ENCODE data around the gene TMED4. TPM values are rescaled to one million over a fixed set of nuclear protein-coding genes. Genes with fewer than 3 reads are reported as not detected.
A peak's percentile ranks its signal among the peaks of the same experiment; 100 is the strongest.

Gene TMED4
- total and polyA plus RNA-seq, 2 of the 13 experiments (the other 11 are each of a cell fraction or from before 2014, with no cell fraction given): 81.4 to 109 TPM

DNA sequence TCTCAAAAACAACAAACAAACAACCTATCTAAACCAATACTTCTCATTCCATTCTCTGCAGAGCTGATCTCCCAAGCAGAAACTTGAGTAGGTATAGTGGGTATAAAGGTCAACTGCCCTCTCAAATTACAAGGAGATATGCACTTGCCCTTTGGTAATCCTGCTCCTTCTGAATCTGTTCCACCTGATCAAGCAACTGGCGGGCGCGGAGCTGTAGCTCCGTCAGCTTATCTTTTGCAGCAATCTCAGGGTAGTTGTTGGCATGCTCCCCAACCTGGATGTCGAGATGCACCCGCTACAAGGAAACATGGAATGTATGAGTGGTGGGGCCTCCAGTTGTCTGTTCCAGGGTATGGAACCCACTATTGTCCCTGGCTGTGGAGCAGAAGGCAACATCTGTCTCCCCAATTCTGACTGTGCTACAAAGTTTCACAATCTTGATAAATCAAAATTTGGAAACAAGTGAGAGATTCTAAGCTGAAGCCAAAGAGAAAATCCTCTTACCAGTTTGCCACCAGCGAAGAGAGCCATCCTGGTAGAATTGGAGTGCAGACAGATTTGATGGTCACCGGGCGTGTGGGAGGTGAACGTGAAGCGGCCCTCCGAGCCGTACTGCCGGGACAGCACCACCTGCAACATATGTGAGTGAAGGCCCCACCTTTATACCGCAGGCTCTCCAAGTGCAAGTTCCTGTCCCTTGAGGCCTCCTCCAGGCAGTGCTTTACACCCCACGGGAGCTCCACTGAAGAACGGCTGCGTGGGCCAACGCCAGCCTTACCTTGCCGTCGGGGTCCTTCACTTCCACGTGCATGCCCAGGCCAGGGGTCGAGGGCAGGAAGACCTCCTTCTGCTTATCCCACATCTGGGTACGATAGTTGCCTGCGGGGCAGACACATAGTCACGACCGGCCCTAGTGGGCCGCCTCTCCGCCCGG is 819 bp downstream of the TMED4 start (continued):
- TF ChIP-seq ZNF10 (CRISPR knock-in tag; IDR thresholded peaks at IDR 0.05; ENCODE audit: borderline replicate concordance, low read depth) (no peak), SRY (CRISPR knock-in tag; IDR thresholded peaks at IDR 0.05) (no peak), ZNF788 (CRISPR knock-in tag; IDR thresholded peaks at IDR 0.05; ENCODE audit: borderline replicate concordance) (no peak), ZNF326 (CRISPR knock-in tag; IDR thresholded peaks at IDR 0.05; ENCODE audit: borderline replicate concordance) (no peak), NCOA1 (CRISPR knock-in tag; IDR thresholded peaks at IDR 0.05) (no peak), NFE2L2 (IDR thresholded peaks at IDR 0.05; ENCODE audit: low read length) (no peak), ZNF781 (CRISPR knock-in tag; IDR thresholded peaks at IDR 0.05; ENCODE audit: borderline replicate concordance, not compliant biosample characterization) (no peak), MIER3 (CRISPR knock-in tag; IDR thresholded peaks at IDR 0.05; ENCODE audit: borderline replicate concordance) (no peak), ARID2 (CRISPR knock-in tag; IDR thresholded peaks at IDR 0.05; ENCODE audit: borderline replicate concordance) (no peak), RFX1 (IDR thresholded peaks at IDR 0.05) (no peak), ZNF143 (CRISPR knock-in tag; IDR thresholded peaks at IDR 0.05) (no peak), ZNF839 (CRISPR knock-in tag; IDR thresholded peaks at IDR 0.05; ENCODE audit: borderline replicate concordance) (peak; percentile 65; the same call in 1 of the 2 replicates), IKZF5 (CRISPR knock-in tag; IDR thresholded peaks at IDR 0.05) (no peak; the same call in 1 of the 2 replicates), SNAPC4 (CRISPR knock-in tag; IDR thresholded peaks at IDR 0.05) (no peak), ZNF83 (CRISPR knock-in tag; IDR thresholded peaks at IDR 0.05; ENCODE audit: borderline replicate concordance) (0 out of 2 replicates have a peak, but pooled peaks have one; percentile 67), ZNF33B (CRISPR knock-in tag; IDR thresholded peaks at IDR 0.05) (0 out of 2 replicates have a peak, but pooled peaks have one; percentile 45), ZNF879 (CRISPR knock-in tag; IDR thresholded peaks at IDR 0.05) (no peak), U2AF2 (IDR thresholded peaks at IDR 0.05; ENCODE audit: low read depth, low read length) (no peak), ZNF883 (CRISPR knock-in tag; IDR thresholded peaks at IDR 0.05; ENCODE audit: not compliant biosample characterization) (peak; percentile 50), ZNF207 (IDR thresholded peaks at IDR 0.05; ENCODE audit: borderline replicate concordance) (no peak)
- TF ChIP-seq, protein P1, sequence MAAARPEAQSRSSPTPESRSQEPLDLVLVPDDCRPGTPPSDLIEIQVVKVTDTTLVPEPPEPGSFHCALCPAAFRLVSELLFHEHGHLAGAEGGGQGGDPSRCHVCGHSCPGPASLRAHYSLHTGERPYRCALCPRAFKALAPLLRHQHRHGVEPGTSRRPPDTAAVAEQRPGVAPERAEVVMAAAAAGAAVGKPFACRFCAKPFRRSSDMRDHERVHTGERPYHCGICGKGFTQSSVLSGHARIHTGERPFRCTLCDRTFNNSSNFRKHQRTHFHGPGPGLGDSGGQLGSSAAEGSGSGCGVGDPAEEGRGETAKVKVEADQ (CRISPR knock-in tag; IDR thresholded peaks at IDR 0.05; ENCODE audit: borderline replicate concordance): 0 out of 2 replicates have a peak, but pooled peaks have one; percentile 39
